ENCODE results near the gene CROCC2.
"Not testable (repeated sequence)": the region's sequence is repeated elsewhere in the genome, so short reads cannot be mapped to it uniquely, and the experiment has no call there.

CROCC2 gene

DNA sequence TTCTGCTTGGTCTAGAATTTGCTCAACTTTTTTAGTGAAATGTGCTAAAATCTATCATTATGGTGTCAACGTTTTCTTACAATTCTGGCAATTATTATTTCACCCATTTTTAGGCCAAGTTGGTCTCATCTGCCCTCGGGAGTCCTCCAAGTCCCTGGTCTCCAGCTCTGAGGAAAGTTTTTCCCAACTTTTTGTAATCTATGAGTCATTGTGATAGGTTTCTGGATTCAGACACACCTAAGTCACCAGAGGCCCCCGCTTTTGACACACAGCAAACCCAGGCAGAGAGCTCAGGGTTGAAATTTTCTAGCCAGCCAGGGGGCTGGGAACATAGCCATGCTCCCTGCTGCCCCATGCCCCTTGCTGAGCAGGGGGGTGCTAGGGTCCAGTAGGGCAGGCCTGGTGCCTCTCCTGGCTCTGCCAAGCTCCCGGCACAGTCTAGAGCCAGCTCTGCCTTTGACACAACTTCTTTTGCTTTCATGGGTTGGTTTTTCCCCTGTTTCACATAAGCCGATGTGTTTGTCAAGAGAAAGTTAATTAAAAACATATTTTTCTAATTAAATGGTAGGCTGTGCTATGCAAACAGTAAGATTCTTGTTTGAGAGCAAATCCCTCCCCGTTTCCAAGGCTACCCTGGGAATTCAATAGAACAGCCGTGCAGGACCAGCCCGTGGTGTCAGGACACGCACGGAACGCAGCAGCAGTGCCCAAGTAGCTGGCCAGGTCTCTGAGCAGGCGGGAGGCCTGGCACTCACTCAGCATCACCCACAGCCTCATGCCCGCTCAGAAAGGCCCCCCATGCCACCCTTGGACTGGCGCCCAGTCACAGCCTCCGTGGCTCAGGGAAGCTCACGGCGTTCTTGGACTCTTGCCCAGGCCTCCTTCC, 66.7 kb downstream of the CROCC2 start:
- DNase-seq, result peak in 1 of 2 experiments; percentile 36

DNA sequence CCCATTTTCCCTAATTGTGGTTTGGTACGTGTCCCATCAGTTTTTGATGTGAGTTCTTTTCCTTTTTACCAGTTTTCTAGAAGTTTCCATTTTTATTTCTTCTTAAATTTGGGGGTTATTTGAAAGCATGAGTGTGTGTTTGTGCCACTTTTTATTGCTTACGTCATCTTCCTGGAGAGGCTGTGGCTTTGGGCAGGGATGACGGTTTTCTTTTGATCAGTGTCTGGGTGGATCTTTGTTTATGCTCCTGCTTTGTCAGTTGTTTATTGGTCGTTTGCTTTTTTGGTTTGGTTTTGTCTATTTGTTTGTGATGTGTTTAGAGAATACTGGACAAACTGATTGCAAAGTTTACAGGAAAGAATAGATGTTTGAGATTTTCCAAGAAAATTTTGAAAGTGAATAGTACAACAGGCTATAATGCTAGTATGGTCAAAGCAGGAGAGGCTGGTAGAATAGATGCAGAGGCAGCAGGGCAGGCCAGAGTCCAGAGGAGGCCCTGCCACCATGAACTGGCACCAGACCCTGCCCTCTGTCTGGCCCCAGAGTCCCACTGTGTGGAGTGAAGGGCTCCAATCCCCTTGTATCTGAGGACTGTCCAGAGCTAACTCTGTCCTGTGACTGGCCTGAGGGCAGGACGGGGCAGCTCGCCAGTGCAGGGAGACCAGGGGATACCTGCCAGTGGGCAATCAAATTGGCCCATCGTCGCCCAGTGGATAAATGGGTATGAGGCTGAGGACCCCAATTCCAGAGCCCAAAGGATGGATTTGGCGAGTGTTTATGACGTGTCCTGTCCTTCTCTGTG, 68.8 kb downstream of the CROCC2 start:
- no peak for DNase-seq

DNA sequence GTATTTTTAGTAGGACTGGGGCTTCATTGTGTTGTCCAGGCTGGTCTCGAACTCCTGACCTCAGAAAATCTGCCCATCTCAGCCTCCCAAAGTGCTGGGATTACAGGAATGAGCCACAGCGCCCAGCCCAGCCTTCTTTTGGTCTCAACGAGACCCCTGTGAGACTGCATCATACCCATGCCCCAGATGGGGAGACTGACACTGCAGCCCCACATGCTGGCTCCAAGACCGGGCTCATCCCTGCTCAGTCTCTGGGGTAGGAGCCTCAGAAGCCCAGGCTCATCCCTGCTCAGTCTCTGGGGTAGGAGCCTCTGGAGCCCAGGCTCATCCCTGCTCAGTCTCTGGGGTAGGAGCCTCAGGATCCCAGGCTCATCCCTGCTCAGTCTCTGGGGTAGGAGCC, 69.8 kb downstream of the CROCC2 start:
- not testable (repeated sequence) for DNase-seq

DNA sequence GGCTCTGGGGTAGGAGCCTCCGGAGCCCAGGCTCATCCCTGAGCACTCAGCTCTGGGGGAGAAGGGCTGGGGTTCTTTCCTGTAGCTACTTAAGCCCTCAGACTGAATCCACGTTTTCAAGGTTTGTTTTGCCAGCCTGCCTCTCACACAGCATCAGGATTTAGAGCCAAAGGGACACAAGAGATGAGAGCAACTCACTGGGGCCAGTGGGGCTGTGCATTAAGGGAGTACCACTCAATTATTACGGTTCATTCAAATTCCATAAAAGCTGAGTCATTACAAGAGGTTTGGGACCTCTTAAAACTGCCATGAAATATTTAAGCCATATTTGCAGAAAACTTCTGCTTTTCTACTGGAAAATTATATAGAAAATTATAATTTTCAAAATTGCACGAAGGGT, 75.1 kb downstream of the CROCC2 start:
- no peak for DNase-seq

DNA sequence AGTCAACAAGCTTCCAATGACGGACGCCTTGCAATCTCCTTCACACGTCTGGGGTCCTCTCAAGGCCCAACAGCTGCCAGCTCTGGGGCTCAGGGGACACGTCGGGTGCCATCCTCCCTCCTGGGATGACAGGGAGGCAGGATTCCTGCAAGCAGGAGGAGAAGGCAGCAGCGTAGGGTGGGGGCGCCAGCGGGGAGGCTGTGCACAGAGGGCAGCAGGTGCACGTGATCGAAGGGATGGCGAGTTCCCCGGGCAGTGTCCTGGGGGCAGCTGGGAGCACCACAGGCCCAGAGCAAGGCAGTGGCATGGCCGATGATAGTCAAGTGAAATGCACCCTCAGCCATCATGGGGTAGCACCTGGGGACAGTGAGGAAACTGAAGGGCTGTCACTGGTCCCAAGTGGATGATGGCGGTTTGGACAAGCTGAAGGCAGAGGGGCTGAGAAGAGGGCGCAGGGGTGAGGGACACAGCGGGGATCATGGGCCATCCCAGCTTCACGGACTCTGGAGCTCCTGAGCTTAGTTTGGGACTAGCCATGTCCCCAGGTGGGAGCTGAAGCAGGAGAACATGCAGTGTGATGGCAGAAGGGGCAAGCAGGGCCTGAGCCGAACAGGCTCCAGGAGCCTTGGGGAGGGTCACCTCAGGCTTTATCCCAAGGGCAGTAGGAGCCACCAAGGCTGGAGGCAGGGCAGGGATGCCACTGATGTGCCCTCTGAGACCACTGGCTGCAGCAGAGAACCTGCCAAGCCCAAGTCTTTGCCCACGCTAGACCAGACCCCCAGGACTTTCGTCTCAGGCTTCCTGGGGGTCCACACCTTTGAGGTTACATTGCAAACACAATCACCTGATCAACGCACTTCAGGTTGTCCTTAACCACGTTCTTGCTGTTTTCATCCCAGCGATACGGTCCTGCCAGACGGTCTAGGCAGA, 76.0 kb downstream of the CROCC2 start:
- no peak for DNase-seq

DNA sequence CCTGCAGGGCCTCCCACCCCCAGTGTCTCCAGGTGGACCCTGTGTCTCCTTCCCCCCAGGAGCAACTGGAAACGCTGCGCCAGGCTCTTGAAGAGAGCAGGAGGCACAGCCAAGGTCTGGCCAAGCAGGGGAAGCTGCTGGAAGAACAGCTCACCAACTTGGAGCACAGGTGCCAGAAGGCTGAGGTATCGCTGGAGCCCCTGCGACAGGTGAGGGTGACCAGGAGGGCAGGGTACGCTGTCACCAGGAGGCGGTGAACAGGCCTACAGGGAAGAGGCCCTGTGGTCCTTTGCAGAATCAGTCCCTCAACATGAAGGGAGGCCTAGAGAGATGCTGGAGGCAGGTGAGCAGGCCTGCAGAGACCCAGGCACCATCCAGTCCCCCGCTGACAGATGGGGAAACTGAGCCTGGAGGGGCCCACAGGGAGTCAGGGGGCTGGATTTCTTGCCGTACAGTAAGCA, 76.7 kb downstream of the CROCC2 start:
- no peak for DNase-seq

DNA sequence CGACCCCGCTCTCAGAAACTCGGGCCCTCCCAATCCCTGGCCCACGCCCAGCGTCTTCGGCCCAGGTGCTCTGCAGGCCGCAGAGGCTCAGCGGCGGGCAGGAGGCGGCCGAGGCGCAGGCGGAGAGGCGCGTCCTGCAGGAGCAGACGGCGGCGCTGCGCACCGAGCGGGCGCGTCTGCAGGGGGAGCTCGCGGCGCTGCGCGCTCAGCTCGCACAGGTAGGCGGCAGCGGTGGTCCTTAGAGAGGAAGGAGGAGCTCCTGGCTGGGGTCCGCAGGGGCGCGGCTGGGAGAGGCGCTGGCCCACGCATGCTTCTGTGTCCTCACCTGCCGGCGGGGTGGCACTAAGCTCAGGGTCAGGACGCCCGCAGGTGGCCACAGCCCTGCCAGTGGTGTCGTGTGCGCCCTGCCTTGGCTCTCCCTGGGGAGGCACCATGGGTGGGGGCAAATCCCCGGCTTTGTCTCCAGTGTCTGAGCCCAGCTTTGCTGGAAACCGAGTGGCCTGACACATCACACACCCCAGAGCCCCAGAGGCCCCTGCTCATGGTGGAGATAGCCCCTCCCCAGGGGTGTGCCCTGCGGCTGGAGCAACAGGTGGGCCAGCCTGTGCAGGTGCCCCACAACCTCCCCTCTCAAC, 77.3 kb downstream of the CROCC2 start:
- DNase-seq, result no peak

DNA sequence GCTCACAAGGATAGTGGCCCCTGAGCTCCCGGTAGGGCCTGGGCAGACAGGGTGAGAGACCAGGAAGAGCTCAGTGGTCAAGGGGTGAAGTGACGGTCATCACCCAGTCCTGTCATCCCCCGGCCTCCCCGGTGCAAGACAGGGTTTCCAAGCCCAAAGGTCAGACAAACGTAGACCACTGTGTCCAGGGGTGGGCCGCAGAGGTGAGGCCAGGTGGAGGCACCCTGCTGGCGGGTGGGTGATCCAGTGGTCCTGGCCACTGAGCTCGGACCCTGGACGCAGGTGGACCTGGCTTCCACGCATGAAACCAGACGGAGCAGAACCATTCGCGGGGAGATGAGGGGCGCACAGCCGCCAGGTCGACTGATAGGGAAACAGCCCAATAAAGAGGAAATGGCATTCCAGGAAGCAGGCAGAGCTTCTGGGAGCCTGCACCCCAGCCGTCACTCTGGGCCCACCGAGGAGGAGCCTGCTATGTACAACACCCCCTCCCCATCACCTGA, 77.9 kb downstream of the CROCC2 start:
- no peak for DNase-seq

DNA sequence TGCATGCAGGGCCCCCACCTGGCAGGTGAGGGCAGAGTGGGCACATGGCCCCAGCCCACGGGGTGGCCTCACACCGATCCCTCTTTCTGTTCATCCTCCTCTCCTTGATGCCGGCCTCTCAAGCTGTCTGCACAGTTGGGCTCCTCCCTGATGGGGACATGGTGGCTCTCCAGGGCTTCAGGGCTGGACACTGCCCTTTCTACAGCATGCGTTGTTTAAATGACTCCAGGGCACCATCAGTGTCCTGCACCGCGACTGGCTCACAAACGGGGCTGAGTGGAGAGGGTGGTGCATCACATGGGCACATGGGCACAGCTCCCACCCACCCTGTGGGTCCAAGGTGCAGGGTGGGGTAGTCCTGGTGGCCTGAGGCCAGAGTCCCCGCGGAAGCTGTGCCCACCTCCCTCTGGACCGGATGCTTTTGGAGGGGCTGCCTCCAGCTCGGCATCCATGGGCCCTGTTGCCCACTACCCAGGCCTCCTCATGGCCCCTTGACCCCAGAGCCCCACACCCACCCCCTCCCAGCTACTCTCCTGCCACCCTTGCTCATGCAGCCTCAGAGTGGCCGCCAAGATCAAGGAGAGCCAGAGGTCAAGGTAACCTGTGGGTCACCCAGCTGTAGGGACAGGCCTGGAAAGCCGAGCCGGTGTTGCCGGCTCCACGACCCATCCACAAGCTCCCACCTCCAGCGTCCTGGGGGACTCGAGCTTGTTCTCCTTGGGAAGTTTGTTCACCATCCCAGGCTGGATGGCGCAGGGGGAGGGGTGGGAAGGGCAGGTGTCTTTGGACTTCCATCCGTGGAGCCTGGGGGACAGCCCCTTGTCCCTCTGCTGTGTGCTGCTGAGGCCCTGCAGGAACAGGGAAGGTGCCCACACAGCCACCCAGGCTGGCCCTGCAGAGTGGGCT, 80.0 kb downstream of the CROCC2 start:
- DNase-seq, result no peak

DNA sequence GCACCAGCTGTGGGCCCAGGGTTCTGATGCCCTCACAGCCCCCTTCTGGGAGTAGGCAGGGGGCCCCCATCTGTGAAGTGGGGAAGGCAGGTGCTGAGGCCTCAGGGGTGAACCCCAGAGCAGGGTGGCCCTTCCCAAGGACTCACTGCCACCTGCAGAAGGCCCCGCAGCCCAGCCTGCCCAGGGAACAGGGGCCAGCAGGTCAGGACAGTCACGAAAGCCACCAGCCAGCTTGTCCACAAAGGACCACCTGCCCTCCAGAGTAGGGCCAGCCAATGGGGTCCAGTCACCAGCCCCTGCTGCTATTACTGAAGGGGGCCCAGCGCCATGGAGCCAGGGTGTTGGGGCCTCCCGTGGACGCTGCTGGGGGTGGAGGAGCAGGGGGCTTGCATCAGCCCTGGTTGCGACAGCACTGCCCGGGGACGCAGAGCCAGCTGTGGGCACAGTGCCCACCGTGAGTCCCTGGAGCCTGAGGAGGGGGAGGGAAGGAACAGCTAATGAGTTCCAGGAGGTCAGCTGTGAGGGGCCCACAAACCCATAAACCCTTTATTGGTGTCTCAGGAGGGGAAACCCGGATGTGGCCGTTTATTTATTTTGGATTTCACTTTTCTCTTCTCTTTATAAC, 80.8 kb downstream of the CROCC2 start:
- no peak for DNase-seq

DNA sequence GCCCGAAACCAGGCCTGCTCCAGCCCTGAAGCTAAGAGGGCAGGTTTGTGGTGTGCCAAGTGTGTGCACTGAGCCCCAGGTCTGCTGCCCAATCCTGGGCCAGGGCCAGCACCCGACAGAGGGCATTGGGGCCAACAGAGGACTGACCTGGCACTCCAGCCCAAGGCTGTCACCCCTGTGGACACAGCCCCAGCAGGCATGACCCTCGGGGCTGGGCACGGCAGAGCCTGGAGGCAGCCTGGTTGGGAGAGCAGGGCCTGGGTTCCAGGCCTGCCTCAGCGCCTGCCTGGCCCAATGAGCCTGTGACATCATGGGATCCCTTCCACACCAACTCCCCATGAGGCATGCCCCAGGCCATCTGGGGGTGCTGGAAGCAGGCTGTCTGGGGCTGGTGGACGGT, 81.5 kb downstream of the CROCC2 start:
- no peak for DNase-seq

DNA sequence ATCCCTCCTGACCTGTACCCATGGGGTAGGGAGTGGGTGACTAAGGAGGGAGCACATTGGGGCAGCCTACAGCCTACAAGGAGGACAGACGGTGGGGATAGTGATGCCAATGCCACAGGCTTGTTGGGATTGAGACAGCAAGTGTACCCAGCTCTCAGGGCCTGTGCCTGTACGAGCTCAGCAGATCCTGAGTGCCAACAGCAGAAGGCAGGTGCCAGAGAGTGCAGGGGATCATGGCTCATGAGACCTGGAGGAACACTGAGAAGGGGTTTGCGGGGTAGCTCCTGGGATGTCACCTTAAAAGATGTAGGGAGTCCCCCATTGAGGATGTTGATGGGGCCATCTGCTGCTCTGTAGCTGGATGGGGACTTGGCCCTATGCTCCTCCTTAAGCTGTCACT, 82.0 kb downstream of the CROCC2 start:
- no peak for DNase-seq

DNA sequence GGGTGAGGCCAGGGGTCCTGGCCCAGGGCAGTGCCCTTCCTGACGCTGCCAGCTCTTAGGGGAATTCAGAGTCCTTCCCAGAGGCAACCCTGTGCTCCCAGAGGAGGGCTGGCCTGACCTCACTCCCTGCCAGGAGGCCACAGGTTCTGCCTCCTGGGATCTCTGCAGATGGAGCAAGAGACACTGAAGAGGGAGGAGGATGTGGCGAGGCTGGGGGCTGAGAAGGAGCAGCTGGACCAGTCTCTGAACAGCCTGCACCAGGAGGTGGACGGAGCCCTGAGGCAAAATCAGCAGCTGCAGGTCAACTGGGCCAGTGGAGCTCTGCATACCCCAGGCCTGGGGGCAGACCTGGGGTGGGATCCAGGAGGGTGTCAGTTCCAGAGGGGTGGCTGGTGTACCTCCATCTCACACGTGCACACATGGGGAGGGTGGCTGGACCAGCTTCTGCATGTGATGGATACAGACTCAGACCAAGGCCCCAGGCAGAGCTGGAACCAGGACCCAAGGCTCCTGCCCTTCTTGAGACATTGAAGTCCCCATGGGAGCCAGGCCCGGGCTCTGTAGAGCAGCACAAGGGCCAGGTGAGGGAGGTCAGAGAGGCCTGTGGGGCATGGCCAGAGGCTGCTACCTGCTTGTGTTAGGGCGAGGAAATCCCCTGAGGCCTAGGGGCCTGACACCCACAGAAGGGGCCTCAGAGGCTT, 82.6 kb downstream of the CROCC2 start:
- DNase-seq, result no peak

DNA sequence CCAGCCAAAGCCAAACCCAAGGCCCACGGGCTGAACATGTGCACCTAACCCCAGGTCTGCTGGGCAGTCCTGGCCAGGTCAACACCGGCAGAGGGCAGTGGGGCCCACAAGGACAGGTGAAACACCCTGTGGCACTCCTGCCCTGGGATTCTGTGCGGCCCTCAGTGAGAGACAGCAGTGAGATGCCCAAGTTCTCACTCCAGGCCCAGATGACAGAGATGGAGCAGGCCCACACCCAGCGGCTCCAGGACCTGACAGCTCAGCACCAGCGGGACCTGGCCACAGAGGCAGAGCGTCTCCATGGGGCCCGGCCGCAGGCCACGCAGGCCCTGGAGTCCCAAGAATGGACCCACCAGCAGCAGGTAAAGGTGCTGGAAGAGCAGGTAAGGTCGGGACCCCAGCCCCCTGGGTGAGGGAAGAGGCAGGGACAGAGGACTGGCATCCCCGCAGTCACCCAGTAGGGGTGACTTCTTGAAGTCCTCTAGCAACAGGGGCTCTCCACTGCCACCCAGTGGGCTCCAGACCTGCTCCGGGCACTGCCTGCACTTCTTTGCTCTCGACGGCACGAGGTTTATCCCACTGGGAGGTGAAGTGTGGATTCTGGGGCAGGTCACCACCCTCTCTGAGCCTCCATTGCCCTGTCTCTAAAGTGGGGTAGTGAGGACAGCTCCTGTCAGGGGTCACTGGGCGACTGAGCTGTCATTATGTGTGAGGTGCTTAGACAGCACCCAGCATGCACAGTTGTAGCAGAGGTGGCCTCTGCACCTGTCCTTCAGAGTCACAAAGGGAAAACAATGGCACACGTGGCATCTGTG, 83.5 kb downstream of the CROCC2 start:
- DNase-seq, result no peak

DNA sequence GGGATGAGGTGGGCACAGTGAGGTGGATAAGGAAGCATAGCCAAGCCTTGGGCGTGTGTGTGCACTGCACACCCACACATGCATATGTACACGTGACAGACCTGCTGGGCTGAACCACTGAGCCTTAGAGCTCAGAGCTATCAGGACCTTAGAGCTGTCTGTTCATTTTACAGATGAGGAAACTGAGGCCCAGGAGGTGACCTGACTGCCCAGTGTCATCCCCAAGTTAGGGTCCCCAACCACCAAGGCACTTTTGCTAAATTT, 84.1 kb downstream of the CROCC2 start:
- no peak for DNase-seq

DNA sequence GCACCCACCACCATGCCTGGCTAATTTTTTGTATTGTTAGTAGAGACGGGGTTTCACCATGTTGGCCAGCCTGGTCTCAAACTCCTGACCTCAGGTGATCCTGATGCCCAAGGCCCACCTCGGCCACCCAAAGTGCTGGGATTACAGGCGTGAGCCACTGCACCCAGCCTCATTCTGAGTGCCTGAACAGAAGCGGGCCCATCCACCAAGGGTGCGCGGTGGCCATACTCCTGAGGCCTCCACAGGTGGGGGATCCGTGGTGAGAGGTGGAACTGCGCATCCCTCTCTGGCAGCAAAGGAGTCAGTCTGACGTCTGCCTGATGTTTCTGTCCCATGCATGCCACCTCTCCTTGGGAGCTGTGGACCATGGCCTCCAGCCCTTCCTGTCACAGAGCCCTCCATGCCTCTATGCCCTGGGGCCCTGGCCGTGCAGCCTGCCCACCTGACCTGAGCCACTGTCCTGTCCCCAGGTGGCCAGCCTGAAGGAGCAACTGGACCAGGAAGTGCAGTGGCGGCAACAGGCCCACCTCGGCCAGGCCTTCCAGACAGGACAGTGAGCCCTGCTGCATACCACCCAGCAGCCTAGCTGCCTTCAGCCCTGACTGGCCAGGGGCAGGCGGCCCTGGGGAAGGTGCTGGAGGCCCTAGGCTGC, 84.7 kb downstream of the CROCC2 start:
- DNase-seq, result no peak

DNA sequence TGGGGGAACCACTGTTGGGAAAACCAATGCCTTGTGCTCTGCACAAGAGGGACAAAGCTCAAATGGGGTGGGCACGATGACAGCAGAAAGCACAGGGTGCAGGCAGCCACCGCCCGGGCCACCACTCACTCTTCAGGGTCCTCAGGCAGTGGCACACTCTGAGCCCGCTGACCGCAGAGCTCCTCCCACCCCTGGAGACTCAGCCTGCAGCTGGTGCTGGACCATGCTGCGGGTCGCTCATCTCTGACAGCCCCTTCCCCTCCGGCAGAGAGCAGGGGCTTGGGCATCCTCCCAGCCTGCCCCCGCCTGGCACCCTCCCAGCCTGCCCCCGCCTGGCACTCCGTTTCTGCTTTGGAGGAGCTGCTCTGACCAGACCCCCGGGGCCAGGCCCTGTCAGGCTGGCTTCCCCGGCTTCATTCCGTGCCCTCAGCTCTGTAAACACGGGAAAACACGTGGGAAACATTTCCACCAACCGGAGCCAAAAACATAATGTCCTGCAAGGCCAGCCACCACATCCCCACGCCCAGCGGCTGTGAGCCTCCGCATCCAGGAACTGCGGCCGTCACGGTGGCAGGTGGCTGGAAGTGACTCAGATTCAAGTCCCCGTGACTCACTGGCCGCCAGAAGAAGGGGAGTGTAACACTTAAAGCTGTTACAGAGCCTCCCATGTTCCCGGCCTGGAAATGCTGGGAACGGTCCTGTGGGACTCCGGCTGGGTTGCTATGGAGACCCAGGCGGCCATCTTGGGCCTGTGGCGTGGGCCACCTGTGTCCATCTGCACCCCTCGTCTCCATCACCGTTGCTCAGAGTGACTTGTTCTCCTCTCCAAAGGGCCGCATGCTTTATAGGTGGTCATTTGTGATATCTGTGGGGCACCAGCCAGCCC, 85.5 kb downstream of the CROCC2 start:
- DNase-seq, result peak in 1 of 2 experiments; percentile 58
